ENCODE results near the gene IER5L. TPM values are rescaled to one million over a fixed set of nuclear protein-coding genes. Genes with fewer than 3 reads are reported as not detected.

Gene IER5L
- total and polyA plus RNA-seq, 9 of the 15 experiments (the other 6 are each of a cell fraction or from before 2014, with no cell fraction given) = 0.14 to 11.9 (median 0.52) TPM

GRCh38 chr9:129174724-129175514 is 3.1 kb downstream of the IER5L start (continued):
- TF ChIP-seq RREB1 (CRISPR knock-in tag; IDR thresholded peaks at IDR 0.05) = no peak
- no peak for TF ChIP-seq MCM7 (IDR thresholded peaks at IDR 0.05)
- no peak for TF ChIP-seq ZNF41 (CRISPR knock-in tag; conservative IDR thresholded peaks at IDR 0.05)
- TF ChIP-seq ZNF586 (CRISPR knock-in tag; conservative IDR thresholded peaks at IDR 0.05) = no peak
- TF ChIP-seq HMGXB4 (CRISPR knock-in tag; IDR thresholded peaks at IDR 0.05) = no peak
- TF ChIP-seq NR2F6 (CRISPR knock-in tag; IDR thresholded peaks at IDR 0.05) = no peak
- TF ChIP-seq REST (IDR thresholded peaks at IDR 0.05; ENCODE audit: borderline replicate concordance) = no peak; the same call in 1 of the 2 replicates
- TF ChIP-seq REST (CRISPR knock-in tag; IDR thresholded peaks at IDR 0.05; ENCODE audit: low read depth) = no peak
- TF ChIP-seq ELK3 (CRISPR knock-in tag; IDR thresholded peaks at IDR 0.05) = no peak
- TF ChIP-seq HCFC1 (IDR thresholded peaks at IDR 0.05; ENCODE audit: low read depth, low read length) = no peak

Data from K562 (cell line).